Stomach smooth muscle (tissue), 2 donors: ENCODE measurements around the gene TMEM131L.

Experiments
- H3K27ac ChIP-seq: one replicate; pipeline ENCODE4 v1.7.0; 2013; ENCODE audit warnings: mild to moderate bottlenecking, low read length, inconsistent platforms
- H3K27me3 ChIP-seq, 2 donors: one replicate each; pipeline ENCODE4 v1.7.0; 2013; ENCODE audit warnings: low read length in 2 of 2; ENCODE audit not compliant: insufficient read depth in 2 of 2, control insufficient read depth in 1 of 2
- H3K36me3 ChIP-seq, 2 donors: one replicate each; pipeline ENCODE4 v1.7.0; 2013; ENCODE audit warnings: low read length in 2 of 2; ENCODE audit not compliant: control insufficient read depth in 2 of 2, insufficient read depth in 2 of 2
- H3K4me1 ChIP-seq: one replicate; pipeline ENCODE4 v1.7.0; 2013; ENCODE audit warnings: low read length; ENCODE audit not compliant: control insufficient read depth, insufficient read depth
- H3K4me3 ChIP-seq, 2 donors: one replicate each; pipeline ENCODE4 v1.7.0; 2013; ENCODE audit warnings: low read length in 2 of 2
- H3K9ac ChIP-seq, 2 donors: one replicate each; pipeline ENCODE4 v1.7.0; 2013; ENCODE audit warnings: low read length in 2 of 2, mild to moderate bottlenecking in 1 of 2
- H3K9me3 ChIP-seq, 2 donors: one replicate each; pipeline ENCODE4 v1.7.0; 2013; ENCODE audit warnings: low read length in 2 of 2; ENCODE audit not compliant: control insufficient read depth in 2 of 2
- donor health status: healthy.
- donor health status: Pancreatic carcinoma.

The TMEM131L gene

DNA sequence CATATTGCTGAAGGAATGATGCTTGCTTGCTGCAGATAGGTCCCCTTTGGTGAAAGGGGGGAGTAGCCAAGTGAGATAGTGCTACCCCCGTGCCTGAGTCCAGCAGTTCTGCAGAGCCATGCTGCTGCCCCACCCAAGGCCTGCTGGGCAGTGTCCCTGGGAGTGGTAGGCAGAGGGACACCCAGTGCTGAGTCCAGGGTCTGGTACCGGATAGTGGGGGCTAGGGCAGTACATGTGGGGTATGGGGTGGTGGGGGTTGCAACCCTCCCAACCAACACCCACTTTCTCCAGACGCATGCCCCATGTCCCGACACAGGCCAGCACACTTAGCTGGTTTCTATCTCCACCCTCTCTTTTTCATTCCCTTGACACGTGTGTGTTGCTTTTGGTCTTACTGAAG is 155.9 kb downstream of the TMEM131L start:
- H3K27me3 ChIP-seq, result no peaks in the 10 kb centered on the region
- peaks cover 38 to 41% of the 10 kb centered on the region in 2 donors for H3K36me3 ChIP-seq
- H3K9me3 ChIP-seq, result no peaks in the 10 kb centered on the region
- H3K27ac ChIP-seq, result no peak overlapping the region
- H3K9ac ChIP-seq, result no peak overlapping the region
- H3K4me1 ChIP-seq, result no peaks in the 10 kb centered on the region
- no peak overlapping the region for H3K4me3 ChIP-seq

DNA sequence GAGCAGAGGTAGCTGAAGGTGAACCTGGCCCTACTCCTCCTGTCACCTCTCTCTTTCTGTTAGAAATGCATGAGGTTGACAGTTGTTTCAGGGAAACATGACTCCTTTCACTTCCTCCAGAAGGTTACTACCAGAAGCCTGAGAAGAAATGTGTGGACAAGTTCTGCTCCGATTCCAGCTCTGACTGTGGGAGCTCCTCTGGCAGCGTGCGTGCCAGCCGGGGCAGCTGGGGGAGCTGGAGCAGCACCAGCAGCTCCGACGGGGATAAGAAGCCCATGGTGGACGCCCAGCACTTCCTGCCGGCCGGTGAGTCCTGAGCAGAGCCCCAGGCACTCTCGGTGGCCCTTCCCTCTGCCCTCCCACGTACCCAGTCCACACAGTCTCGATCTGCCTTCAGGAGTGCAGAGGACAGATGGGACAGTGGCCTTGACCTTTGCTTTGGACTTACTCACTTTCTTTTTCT is 156.6 kb downstream of the TMEM131L start:
- H3K4me3 ChIP-seq, result no peak overlapping the region
- no peaks in the 10 kb centered on the region for H3K27me3 ChIP-seq
- H3K27ac ChIP-seq, result no peak overlapping the region
- no peaks in the 10 kb centered on the region for H3K4me1 ChIP-seq
- no peaks in the 10 kb centered on the region for H3K9me3 ChIP-seq
- H3K36me3 ChIP-seq, result peaks cover 40 to 43% of the 10 kb centered on the region in 2 donors
- no peak overlapping the region for H3K9ac ChIP-seq

DNA sequence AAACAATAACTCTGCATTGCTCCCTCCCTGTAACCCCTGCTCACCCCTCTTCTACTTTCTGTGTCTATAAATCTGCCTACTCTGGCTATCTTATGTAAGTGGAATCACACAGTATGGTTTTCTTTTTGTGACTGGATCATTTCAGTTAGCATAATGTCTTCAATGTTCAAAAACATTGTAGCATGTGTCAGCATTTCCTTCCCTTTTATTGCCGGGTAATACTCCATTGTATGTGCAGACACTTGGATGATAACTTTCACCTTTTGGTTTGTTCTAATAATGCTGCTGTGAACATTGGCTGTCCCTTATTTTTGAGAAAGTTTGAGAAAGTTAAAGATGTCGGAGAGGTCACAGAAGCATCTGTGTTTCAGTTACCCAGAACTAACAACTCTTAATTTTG is 157.3 kb downstream of the TMEM131L start:
- H3K36me3 ChIP-seq, result peaks cover 45 to 48% of the 10 kb centered on the region in 2 donors

DNA sequence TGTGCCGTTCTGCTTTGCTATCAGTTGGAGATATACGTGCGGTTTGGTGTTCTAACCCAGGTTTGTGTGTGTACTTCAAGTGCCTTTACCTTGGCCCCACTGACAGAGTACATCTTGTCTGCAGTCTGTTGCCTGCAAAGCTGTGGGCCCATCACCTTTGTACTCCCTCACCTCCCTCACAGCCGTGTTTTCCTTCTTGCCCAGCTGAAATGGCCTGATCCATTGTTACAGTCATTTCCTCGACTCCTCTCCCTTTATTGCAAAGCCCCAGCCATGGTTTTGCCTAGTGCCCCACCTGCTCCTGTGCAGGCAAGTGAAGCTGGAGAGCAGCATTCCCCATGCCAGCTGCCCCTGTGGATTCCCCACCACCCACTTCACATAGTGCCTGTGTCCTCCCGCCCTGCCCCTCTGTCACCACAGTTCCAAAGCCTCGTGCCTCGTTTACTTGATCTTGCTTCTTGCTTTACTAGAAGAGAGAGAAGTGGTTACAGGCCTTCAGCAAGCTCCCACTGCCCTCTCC is 162.7 kb downstream of the TMEM131L start:
- no peaks in the 10 kb centered on the region for H3K9me3 ChIP-seq
- H3K9ac ChIP-seq, result no peak overlapping the region
- H3K27me3 ChIP-seq, result no peaks in the 10 kb centered on the region
- H3K4me3 ChIP-seq, result no peak overlapping the region
- H3K27ac ChIP-seq, result no peak overlapping the region
- H3K4me1 ChIP-seq, result no peaks in the 10 kb centered on the region
- peaks cover 60% of the 10 kb centered on the region in 2 donors for H3K36me3 ChIP-seq

More for the DNA sequence above, 157.3 kb downstream of the TMEM131L start:
- no peaks in the 10 kb centered on the region for H3K4me1 ChIP-seq
- no peaks in the 10 kb centered on the region for H3K27me3 ChIP-seq
- H3K27ac ChIP-seq, result no peak overlapping the region
- H3K9me3 ChIP-seq, result no peaks in the 10 kb centered on the region
- H3K9ac ChIP-seq, result no peak overlapping the region
- no peak overlapping the region for H3K4me3 ChIP-seq

DNA sequence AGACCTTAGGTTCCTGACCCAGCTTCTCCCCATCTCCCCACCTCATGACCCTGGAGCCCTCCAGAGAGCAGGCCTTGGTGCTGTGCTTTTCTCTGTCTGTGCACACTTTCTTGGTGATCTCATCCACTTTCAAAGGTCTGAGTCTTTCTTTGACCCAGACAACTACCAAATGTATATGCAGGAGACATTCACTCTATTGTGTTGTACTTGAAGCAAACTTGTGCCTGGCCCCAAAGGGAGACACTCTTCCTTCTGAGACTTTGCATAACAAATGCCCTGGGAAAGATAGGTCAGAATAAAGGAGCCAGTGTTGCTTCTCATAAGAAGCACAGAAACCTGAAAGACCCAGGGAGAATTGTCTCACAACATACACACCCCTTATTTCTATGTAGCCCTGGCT is 163.6 kb downstream of the TMEM131L start:
- H3K9me3 ChIP-seq, result no peaks in the 10 kb centered on the region
- peaks cover 62 to 66% of the 10 kb centered on the region in 2 donors for H3K36me3 ChIP-seq
- no peaks in the 10 kb centered on the region for H3K27me3 ChIP-seq
- H3K4me3 ChIP-seq, result no peak overlapping the region
- H3K27ac ChIP-seq, result no peak overlapping the region
- H3K4me1 ChIP-seq, result no peaks in the 10 kb centered on the region
- no peak overlapping the region for H3K9ac ChIP-seq

DNA sequence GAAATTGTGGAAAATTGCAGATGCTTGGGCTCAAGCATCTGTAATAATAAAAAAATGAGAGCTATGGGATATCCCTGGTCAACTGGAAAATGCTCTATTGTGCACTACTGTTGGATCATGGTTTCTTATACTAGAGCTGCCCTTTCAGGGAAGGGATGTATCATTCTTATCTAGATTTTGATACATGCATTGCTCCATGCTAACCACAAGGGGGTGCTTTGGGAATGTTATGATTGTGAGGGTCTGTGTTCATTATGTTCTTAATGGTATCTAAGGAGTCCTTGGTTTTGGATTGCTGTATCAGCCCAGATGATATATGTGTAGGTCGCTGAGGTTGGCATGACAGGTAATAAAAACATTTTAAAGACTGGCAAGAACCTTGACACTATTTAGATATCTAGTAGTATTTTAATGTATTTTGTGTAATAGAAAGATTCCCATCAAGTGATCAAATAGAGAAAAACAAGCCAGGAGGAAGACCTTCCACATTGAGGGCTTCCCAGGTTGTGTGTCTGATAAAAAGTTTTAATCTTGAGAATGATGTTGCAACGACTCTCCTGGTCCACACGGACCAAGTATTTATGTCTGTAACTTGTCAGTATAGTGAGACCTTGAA is 168.7 kb downstream of the TMEM131L start:
- no peaks in the 10 kb centered on the region for H3K9me3 ChIP-seq
- H3K4me1 ChIP-seq, result no peaks in the 10 kb centered on the region
- H3K27me3 ChIP-seq, result no peaks in the 10 kb centered on the region
- no peak overlapping the region for H3K9ac ChIP-seq
- peaks cover 50 to 51% of the 10 kb centered on the region in 2 donors for H3K36me3 ChIP-seq
- no peak overlapping the region for H3K27ac ChIP-seq
- no peak overlapping the region for H3K4me3 ChIP-seq

DNA sequence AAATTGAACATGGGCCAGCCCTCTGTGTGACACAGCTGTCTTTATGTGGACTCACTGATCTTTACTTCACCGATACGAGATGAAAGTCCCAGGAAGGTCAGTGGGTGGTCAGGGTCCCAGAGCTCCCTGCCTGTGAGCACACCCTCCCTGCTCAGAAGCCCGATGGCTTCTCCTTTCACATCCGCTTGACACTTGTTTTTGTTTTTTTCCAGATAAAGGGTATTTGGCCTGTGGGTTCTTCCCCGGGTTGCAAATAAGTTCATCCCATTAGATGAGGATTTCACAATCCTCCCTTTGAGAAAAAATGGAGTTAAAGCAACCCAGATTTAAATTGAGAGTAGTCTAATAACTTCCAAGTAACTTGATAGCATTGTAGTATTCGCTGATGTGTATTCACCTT is 169.7 kb downstream of the TMEM131L start:
- Histone ChIP-seq H3K27ac (no peak overlapping the region), H3K4me1 (no peaks in the 10 kb centered on the region), H3K4me3 (no peak overlapping the region), H3K36me3 (peaks cover 40 to 41% of the 10 kb centered on the region in 2 donors), H3K9ac (no peak overlapping the region), H3K9me3 (no peaks in the 10 kb centered on the region), H3K27me3 (no peaks in the 10 kb centered on the region)

DNA sequence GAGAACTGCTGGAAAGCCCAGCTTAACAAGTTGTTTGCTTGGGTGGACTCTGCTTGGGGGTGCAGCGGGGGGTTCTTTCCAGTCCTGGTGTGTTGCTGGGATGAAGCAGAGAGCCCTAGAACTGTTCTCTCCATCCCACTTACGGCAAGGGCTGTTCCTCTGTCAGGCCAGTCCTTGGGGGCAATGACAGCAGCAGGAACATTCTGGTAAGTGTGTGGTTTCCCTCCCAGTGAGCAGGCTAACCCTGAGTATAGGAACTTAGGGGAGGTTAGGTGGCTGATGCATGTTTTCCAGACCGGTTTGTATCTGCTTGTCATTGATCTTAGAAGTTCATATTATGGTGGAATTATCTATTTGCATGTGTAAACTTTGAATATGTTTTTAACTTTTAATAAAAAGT is 171.0 kb downstream of the TMEM131L start:
- no peak overlapping the region for H3K9ac ChIP-seq
- H3K9me3 ChIP-seq, result no peaks in the 10 kb centered on the region
- no peaks in the 10 kb centered on the region for H3K4me1 ChIP-seq
- no peaks in the 10 kb centered on the region for H3K27me3 ChIP-seq
- peaks cover 31 to 34% of the 10 kb centered on the region in 2 donors for H3K36me3 ChIP-seq
- no peak overlapping the region for H3K27ac ChIP-seq
- H3K4me3 ChIP-seq, result no peak overlapping the region

DNA sequence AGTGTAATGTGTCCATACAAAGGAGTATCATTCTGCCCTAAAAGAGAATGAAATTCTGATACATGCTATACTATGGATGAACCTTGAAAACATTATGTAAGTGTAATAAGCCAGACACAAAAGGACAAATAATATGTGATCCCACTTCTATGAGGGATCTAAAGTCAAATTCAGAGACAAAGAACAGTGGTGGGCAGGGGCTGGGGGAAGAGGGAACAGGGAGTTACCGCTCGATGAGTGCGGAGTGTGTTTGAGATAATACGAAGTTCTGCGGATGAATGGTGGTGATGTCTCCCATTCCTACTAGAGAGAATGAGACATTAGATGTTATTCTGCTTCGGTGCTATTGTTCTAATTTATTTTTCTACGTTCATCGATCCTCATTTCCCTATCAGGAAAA is 171.9 kb downstream of the TMEM131L start:
- Histone ChIP-seq H3K9me3 (no peaks in the 10 kb centered on the region), H3K4me3 (no peak overlapping the region), H3K9ac (no peak overlapping the region), H3K4me1 (no peaks in the 10 kb centered on the region), H3K36me3 (peaks cover 28 to 31% of the 10 kb centered on the region in 2 donors), H3K27me3 (no peaks in the 10 kb centered on the region), H3K27ac (no peak overlapping the region)

DNA sequence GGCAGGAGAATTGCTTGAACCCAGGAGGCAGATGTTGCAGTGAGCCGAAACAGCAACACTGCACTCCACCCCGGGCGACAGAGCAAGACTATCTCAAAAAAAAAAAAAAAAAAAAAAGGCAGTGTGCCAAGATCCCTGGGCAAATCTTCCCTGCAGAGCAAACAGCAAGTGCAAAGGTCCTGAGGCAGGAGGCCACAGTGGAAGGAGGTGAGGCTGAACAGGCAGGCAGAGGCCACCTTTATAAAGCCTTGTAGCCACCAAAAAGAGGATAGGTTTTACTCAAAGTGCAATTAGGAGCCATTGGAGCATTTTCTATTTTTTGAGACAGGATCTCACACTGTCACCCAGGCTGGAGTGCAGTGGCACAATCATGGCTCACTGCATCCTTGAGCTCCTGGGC is 172.8 kb downstream of the TMEM131L start:
- Histone ChIP-seq H3K4me3 (no peak overlapping the region), H3K9ac (no peak overlapping the region), H3K9me3 (no peaks in the 10 kb centered on the region), H3K4me1 (no peaks in the 10 kb centered on the region), H3K27ac (no peak overlapping the region), H3K36me3 (peaks cover 24 to 26% of the 10 kb centered on the region in 2 donors), H3K27me3 (no peaks in the 10 kb centered on the region)
